GM23338 (cell line): ENCODE data around the gene GRIP2. TPM values are rescaled to one million over a fixed set of nuclear protein-coding genes. Genes with fewer than 3 reads are reported as not detected.
A peak's percentile ranks its signal among the peaks of the same experiment; 100 is the strongest.

ENCODE experiments used
- ATAC-seq: fragments of 200-7000 bp; cut with Tn5 transposase; 3 replicates; pipeline ENCODE4 v1.9.1; 2020
- DNase-seq: peaks from one replicate; pipeline ENCODE4 v3.0.0-alpha.2; 2015; ENCODE audit warnings: low spot score
- H2AFZ ChIP-seq: fragments of 200-600 bp; sonication (generic); 2 replicates; pipeline ENCODE4 v1.8.0; 2016; ENCODE audit warnings: antibody characterized with exemption, mild to moderate bottlenecking, moderate library complexity
- H3F3A ChIP-seq: fragments of 200-600 bp; sonication (generic); replicated peaks from 2 replicates; pipeline ENCODE4 v1.8.0; 2017; ENCODE audit warnings: antibody characterized with exemption, mixed run types, low read depth
- H3K27ac ChIP-seq: fragments of 200-600 bp; sonication (generic); 2 replicates; pipeline ENCODE4 v1.6.1; 2016; ENCODE audit warnings: low read depth
- H3K27me3 ChIP-seq: fragments of 200-600 bp; sonication (generic); 2 replicates; pipeline ENCODE4 v1.8.0; 2016; ENCODE audit warnings: mild to moderate bottlenecking, mixed run types, moderate library complexity; ENCODE audit not compliant: insufficient read depth
- H3K36me3 ChIP-seq: fragments of 200-600 bp; sonication (generic); 2 replicates; pipeline ENCODE4 v1.8.0; 2016; ENCODE audit warnings: mild to moderate bottlenecking; ENCODE audit not compliant: insufficient read depth
- H3K4me1 ChIP-seq: fragments of 200-600 bp; sonication (generic); 2 replicates; pipeline ENCODE4 v1.8.0; 2016; ENCODE audit warnings: mild to moderate bottlenecking, moderate library complexity; ENCODE audit not compliant: insufficient read depth
- H3K4me2 ChIP-seq: fragments of 200-600 bp; sonication (generic); 2 replicates; pipeline ENCODE4 v1.7.1; 2017; ENCODE audit warnings: mixed run types
- H3K4me3 ChIP-seq: fragments of 200-600 bp; sonication (generic); 2 replicates; pipeline ENCODE4 v1.6.1; 2016; ENCODE audit warnings: mixed run types
- H3K79me2 ChIP-seq: fragments of 200-600 bp; sonication (generic); replicated peaks from 2 replicates; pipeline ENCODE4 v1.8.0; 2017; ENCODE audit warnings: mild to moderate bottlenecking; ENCODE audit not compliant: insufficient read depth
- H3K9me2 ChIP-seq: fragments of 200-600 bp; sonication (generic); 2 replicates; pipeline ENCODE4 v1.8.0; 2017; ENCODE audit not compliant: insufficient read depth
- H4K20me1 ChIP-seq: fragments of 200-600 bp; sonication (generic); replicated peaks from 2 replicates; pipeline ENCODE4 v1.8.0; 2017; ENCODE audit warnings: mild to moderate bottlenecking; ENCODE audit not compliant: insufficient read depth
- H3K27ac Mint-ChIP-seq: 2 replicates; pipeline ENCODE4 v1.8.0; 2020; ENCODE audit warnings: inconsistent platforms, mild to moderate bottlenecking, moderate library complexity, mixed read lengths
- H3K27me3 Mint-ChIP-seq: 3 replicates; pipeline ENCODE4 v1.8.0; 2022; ENCODE audit warnings: low read depth, mild to moderate bottlenecking, moderate library complexity, mixed read lengths, inconsistent platforms; ENCODE audit not compliant: insufficient read depth, poor library complexity
- H3K36me3 Mint-ChIP-seq: 3 replicates; pipeline ENCODE4 v1.8.0; 2021; ENCODE audit warnings: low read depth, mild to moderate bottlenecking, inconsistent platforms, moderate library complexity, mixed read lengths
- H3K4me1 Mint-ChIP-seq: 3 replicates; pipeline ENCODE4 v1.8.0; 2020; ENCODE audit warnings: mild to moderate bottlenecking, inconsistent platforms, mixed read lengths
- H3K4me3 Mint-ChIP-seq: 3 replicates; pipeline ENCODE4 v1.8.0; 2021; ENCODE audit warnings: moderate library complexity, mild to moderate bottlenecking, inconsistent platforms, mixed read lengths
- H3K9me3 Mint-ChIP-seq: 3 replicates; pipeline ENCODE4 v1.8.0; 2020; ENCODE audit warnings: moderate library complexity, mild to moderate bottlenecking, inconsistent platforms, mixed read lengths
- CREB1 ChIP-seq: fragments of 250-450 bp; sonication (Bioruptor Pico); IDR thresholded peaks from 2 replicates; pipeline ENCODE4 v1.5.0; 2020; ENCODE audit warnings: low read depth, mild to moderate bottlenecking, moderate library complexity
- EZH2 ChIP-seq: fragments of 200-600 bp; sonication (generic); IDR thresholded peaks from one replicate; pipeline ENCODE4 v1.8.0; 2017; ENCODE audit warnings: antibody characterized with exemption, mild to moderate bottlenecking, low read depth; ENCODE audit not compliant: unreplicated experiment
- EZH2phosphoT487 ChIP-seq: fragments of 200-600 bp; sonication (generic); IDR thresholded peaks from one replicate; pipeline ENCODE4 v1.8.1; 2018; ENCODE audit warnings: antibody characterized with exemption; ENCODE audit not compliant: unreplicated experiment
- JUNB ChIP-seq: IDR thresholded peaks from one replicate; pipeline ENCODE4 v1.6.1; 2016; ENCODE audit warnings: antibody characterized with exemption; ENCODE audit not compliant: unreplicated experiment
- NANOG ChIP-seq: IDR thresholded peaks from 2 replicates; pipeline ENCODE4 v1.6.1; 2016; ENCODE audit warnings: antibody characterized with exemption, borderline replicate concordance
- POLR2AphosphoS5 ChIP-seq: IDR thresholded peaks from 2 replicates; pipeline ENCODE4 v1.6.1; 2016; ENCODE audit warnings: antibody characterized with exemption, low read depth
- ZNF114 ChIP-seq: fragments of 250-450 bp; sonication (Bioruptor Pico); IDR thresholded peaks from 2 replicates; pipeline ENCODE4 v1.5.0; 2020; ENCODE audit warnings: mild to moderate bottlenecking, moderate library complexity
- ZNF331 ChIP-seq: fragments of 250-450 bp; sonication (Bioruptor Pico); IDR thresholded peaks from 2 replicates; pipeline ENCODE4 v1.5.0; 2020; ENCODE audit warnings: low read depth, mild to moderate bottlenecking, moderate library complexity
- polyA plus RNA-seq: library from polyadenylated mRNA; unstranded; fragments of >200 nt; fragmentation: Nextera tagmentation; extraction: Ambion mirVana; gene quantifications from 2 replicates; pipeline ENCODE4 v1.2.1, GENCODE V29; 2016
- total RNA-seq: library from RNA; depleted of rRNA; stranded (reverse); fragments of >200 nt; shearing (Covaris generic); gene quantifications from 2 replicates; pipeline ENCODE4 v1.2.3, GENCODE V29; 2014
- TF ChIP-seq, protein P1 (sequence below), 2 experiments: fragments of 200-600 bp in 1 of 2; sonication (generic) in 1 of 2; conservative IDR thresholded peaks; 2 replicates each; pipeline versions ENCODE4 v1.5.1 to v1.6.1; 2016 to 2017; ENCODE audit warnings: antibody characterized with exemption in 2 of 2, low read depth in 2 of 2, mild to moderate bottlenecking in 2 of 2, moderate library complexity in 1 of 2
- TF ChIP-seq, protein P2 (sequence below): IDR thresholded peaks from 2 replicates; pipeline ENCODE4 v1.6.1; 2016; ENCODE audit warnings: antibody characterized with exemption
- TF ChIP-seq, protein P3 (sequence below): IDR thresholded peaks from one replicate; pipeline ENCODE4 v1.6.1; 2018; ENCODE audit warnings: antibody characterized with exemption; ENCODE audit not compliant: unreplicated experiment
- TF ChIP-seq, protein P4 (sequence below): fragments of 250-450 bp; sonication (Bioruptor Pico); IDR thresholded peaks from 2 replicates; pipeline ENCODE4 v1.5.0; 2020; ENCODE audit warnings: mild to moderate bottlenecking, moderate library complexity

Gene GRIP2
- total and polyA plus RNA-seq, 2 experiments from 2014 or later = 3.6 to 5.8 TPM

DNA sequence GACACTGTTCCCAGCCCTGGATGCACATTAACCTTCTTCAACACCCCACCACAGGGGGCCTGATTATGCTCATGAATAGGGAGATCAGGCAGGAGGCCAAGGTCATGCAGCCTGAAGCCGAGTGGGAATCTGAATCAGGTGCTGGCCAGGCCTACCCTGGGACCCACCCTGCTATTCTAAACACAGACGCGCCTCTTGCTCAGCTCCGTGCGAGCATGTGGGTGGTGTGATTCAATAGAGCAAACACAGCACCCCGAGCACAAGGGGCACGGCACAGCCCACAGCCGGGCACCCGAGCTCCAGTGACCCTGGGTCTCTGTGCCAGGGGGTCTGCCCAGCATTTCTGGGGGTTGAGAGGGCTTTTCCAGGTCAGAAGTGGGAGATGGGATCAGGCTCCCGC, 24.6 kb upstream of the GRIP2 start:
- no peak overlapping the region for H3K27ac Mint-ChIP-seq
- Histone ChIP-seq H3K4me2 (peak overlapping the region; percentile 20; the same call in 1 of the 2 replicates), H3K4me3 (no peak overlapping the region), H2AFZ (no peak overlapping the region), H3K79me2 (no peaks in the 10 kb centered on the region), H4K20me1 (no peaks in the 10 kb centered on the region), H3F3A (no peaks in the 10 kb centered on the region), H3K27ac (no peak overlapping the region), H3K4me1 (peaks cover 18% of the 10 kb centered on the region), H3K27me3 (no peaks in the 10 kb centered on the region), H3K36me3 (no peaks in the 10 kb centered on the region; the same call in 1 of the 2 replicates), H3K9me2 (no peaks in the 10 kb centered on the region)
- H3K9me3 Mint-ChIP-seq = no peaks in the 10 kb centered on the region
- no peak for TF ChIP-seq JUNB
- TF ChIP-seq, protein P1, sequence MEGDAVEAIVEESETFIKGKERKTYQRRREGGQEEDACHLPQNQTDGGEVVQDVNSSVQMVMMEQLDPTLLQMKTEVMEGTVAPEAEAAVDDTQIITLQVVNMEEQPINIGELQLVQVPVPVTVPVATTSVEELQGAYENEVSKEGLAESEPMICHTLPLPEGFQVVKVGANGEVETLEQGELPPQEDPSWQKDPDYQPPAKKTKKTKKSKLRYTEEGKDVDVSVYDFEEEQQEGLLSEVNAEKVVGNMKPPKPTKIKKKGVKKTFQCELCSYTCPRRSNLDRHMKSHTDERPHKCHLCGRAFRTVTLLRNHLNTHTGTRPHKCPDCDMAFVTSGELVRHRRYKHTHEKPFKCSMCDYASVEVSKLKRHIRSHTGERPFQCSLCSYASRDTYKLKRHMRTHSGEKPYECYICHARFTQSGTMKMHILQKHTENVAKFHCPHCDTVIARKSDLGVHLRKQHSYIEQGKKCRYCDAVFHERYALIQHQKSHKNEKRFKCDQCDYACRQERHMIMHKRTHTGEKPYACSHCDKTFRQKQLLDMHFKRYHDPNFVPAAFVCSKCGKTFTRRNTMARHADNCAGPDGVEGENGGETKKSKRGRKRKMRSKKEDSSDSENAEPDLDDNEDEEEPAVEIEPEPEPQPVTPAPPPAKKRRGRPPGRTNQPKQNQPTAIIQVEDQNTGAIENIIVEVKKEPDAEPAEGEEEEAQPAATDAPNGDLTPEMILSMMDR (conservative IDR thresholded peaks at IDR 0.05; ENCODE audit: low read depth in 2 of 2) = no peak
- no peak for TF ChIP-seq ZNF331 (CRISPR knock-in tag)
- TF ChIP-seq, protein P2, sequence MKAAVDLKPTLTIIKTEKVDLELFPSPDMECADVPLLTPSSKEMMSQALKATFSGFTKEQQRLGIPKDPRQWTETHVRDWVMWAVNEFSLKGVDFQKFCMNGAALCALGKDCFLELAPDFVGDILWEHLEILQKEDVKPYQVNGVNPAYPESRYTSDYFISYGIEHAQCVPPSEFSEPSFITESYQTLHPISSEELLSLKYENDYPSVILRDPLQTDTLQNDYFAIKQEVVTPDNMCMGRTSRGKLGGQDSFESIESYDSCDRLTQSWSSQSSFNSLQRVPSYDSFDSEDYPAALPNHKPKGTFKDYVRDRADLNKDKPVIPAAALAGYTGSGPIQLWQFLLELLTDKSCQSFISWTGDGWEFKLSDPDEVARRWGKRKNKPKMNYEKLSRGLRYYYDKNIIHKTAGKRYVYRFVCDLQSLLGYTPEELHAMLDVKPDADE = no peak
- no peak for TF ChIP-seq ZNF114 (CRISPR knock-in tag)
- no peak for TF ChIP-seq POLR2AphosphoS5
- TF ChIP-seq, protein P3, sequence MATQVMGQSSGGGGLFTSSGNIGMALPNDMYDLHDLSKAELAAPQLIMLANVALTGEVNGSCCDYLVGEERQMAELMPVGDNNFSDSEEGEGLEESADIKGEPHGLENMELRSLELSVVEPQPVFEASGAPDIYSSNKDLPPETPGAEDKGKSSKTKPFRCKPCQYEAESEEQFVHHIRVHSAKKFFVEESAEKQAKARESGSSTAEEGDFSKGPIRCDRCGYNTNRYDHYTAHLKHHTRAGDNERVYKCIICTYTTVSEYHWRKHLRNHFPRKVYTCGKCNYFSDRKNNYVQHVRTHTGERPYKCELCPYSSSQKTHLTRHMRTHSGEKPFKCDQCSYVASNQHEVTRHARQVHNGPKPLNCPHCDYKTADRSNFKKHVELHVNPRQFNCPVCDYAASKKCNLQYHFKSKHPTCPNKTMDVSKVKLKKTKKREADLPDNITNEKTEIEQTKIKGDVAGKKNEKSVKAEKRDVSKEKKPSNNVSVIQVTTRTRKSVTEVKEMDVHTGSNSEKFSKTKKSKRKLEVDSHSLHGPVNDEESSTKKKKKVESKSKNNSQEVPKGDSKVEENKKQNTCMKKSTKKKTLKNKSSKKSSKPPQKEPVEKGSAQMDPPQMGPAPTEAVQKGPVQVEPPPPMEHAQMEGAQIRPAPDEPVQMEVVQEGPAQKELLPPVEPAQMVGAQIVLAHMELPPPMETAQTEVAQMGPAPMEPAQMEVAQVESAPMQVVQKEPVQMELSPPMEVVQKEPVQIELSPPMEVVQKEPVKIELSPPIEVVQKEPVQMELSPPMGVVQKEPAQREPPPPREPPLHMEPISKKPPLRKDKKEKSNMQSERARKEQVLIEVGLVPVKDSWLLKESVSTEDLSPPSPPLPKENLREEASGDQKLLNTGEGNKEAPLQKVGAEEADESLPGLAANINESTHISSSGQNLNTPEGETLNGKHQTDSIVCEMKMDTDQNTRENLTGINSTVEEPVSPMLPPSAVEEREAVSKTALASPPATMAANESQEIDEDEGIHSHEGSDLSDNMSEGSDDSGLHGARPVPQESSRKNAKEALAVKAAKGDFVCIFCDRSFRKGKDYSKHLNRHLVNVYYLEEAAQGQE = no peak
- no peak for TF ChIP-seq NANOG
- no peak for TF ChIP-seq EZH2phosphoT487
- TF ChIP-seq, protein P4, sequence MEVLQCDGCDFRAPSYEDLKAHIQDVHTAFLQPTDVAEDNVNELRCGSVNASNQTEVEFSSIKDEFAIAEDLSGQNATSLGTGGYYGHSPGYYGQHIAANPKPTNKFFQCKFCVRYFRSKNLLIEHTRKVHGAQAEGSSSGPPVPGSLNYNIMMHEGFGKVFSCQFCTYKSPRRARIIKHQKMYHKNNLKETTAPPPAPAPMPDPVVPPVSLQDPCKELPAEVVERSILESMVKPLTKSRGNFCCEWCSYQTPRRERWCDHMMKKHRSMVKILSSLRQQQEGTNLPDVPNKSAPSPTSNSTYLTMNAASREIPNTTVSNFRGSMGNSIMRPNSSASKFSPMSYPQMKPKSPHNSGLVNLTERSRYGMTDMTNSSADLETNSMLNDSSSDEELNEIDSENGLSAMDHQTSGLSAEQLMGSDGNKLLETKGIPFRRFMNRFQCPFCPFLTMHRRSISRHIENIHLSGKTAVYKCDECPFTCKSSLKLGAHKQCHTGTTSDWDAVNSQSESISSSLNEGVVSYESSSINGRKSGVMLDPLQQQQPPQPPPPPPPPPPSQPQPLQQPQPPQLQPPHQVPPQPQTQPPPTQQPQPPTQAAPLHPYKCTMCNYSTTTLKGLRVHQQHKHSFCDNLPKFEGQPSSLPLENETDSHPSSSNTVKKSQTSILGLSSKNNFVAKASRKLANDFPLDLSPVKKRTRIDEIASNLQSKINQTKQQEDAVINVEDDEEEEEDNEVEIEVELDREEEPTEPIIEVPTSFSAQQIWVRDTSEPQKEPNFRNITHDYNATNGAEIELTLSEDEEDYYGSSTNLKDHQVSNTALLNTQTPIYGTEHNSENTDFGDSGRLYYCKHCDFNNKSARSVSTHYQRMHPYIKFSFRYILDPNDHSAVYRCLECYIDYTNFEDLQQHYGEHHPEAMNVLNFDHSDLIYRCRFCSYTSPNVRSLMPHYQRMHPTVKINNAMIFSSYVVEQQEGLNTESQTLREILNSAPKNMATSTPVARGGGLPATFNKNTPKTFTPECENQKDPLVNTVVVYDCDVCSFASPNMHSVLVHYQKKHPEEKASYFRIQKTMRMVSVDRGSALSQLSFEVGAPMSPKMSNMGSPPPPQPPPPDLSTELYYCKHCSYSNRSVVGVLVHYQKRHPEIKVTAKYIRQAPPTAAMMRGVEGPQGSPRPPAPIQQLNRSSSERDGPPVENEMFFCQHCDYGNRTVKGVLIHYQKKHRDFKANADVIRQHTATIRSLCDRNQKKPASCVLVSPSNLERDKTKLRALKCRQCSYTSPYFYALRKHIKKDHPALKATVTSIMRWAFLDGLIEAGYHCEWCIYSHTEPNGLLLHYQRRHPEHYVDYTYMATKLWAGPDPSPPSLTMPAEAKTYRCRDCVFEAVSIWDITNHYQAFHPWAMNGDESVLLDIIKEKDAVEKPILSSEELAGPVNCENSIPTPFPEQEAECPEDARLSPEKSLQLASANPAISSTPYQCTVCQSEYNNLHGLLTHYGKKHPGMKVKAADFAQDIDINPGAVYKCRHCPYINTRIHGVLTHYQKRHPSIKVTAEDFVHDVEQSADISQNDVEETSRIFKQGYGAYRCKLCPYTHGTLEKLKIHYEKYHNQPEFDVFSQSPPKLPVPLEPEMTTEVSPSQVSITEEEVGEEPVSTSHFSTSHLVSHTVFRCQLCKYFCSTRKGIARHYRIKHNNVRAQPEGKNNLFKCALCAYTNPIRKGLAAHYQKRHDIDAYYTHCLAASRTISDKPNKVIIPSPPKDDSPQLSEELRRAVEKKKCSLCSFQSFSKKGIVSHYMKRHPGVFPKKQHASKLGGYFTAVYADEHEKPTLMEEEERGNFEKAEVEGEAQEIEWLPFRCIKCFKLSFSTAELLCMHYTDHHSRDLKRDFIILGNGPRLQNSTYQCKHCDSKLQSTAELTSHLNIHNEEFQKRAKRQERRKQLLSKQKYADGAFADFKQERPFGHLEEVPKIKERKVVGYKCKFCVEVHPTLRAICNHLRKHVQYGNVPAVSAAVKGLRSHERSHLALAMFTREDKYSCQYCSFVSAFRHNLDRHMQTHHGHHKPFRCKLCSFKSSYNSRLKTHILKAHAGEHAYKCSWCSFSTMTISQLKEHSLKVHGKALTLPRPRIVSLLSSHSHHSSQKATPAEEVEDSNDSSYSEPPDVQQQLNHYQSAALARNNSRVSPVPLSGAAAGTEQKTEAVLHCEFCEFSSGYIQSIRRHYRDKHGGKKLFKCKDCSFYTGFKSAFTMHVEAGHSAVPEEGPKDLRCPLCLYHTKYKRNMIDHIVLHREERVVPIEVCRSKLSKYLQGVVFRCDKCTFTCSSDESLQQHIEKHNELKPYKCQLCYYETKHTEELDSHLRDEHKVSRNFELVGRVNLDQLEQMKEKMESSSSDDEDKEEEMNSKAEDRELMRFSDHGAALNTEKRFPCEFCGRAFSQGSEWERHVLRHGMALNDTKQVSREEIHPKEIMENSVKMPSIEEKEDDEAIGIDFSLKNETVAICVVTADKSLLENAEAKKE (CRISPR knock-in tag) = no peak
- no peak for TF ChIP-seq EZH2
- no peak for TF ChIP-seq CREB1 (CRISPR knock-in tag)
- no peaks in the 10 kb centered on the region; the same call in 2 of the 3 replicates for H3K36me3 Mint-ChIP-seq
- DNase-seq (peak; percentile 47), ATAC-seq (peak; percentile 64)
- no peak overlapping the region for H3K4me3 Mint-ChIP-seq
- peaks cover 18% of the 10 kb centered on the region for H3K27me3 Mint-ChIP-seq
- peaks cover 44% of the 10 kb centered on the region for H3K4me1 Mint-ChIP-seq
